ENCODE data around the gene MYCL.

Gene MYCL

GRCh38 chr1:39901714-39902459, at the start of gene MYCL:
TSS of gene MYCL (minus strand) at chr1:39901917. CDS start at chr1:39901434, 483 bp downstream.
- FAIRE-seq: no peak

GRCh38 chr1:39949891-39950290, 48.2 kb upstream of the MYCL start:
- no peak for FAIRE-seq

- FAIRE-seq: no peak
Observed at GRCh38 chr1:39947260-39947659, 45.5 kb upstream of the MYCL start.

- no peak for FAIRE-seq
Observed at GRCh38 chr1:39946216-39946615, 44.5 kb upstream of the MYCL start.

GRCh38 chr1:39944410-39945112, 42.8 kb upstream of the MYCL start:
- no peak for FAIRE-seq

GRCh38 chr1:39943471-39944290, 42.0 kb upstream of the MYCL start:
- FAIRE-seq: no peak

- FAIRE-seq: no peak
Observed at GRCh38 chr1:39940980-39941871, 39.5 kb upstream of the MYCL start.

- no peak for FAIRE-seq
Observed at GRCh38 chr1:39940253-39940652, 38.5 kb upstream of the MYCL start.

GRCh38 chr1:39938856-39939255, 37.1 kb upstream of the MYCL start:
- FAIRE-seq: no peak

GRCh38 chr1:39936724-39937491, 35.2 kb upstream of the MYCL start:
- FAIRE-seq: no peak

- no peak for FAIRE-seq
Observed at GRCh38 chr1:39933956-39934941, 32.5 kb upstream of the MYCL start.

- no peak for FAIRE-seq
Observed at GRCh38 chr1:39928809-39929587, 27.3 kb upstream of the MYCL start.

GRCh38 chr1:39927538-39927937, 25.8 kb upstream of the MYCL start:
- no peak for FAIRE-seq

- FAIRE-seq: no peak
Observed at GRCh38 chr1:39926820-39927219, 25.1 kb upstream of the MYCL start.

- FAIRE-seq: no peak
Observed at GRCh38 chr1:39926343-39926793, 24.7 kb upstream of the MYCL start.

GRCh38 chr1:39925721-39926342, 24.1 kb upstream of the MYCL start:
- FAIRE-seq: no peak

- no peak for FAIRE-seq
Observed at GRCh38 chr1:39922251-39922688, 20.6 kb upstream of the MYCL start.

GRCh38 chr1:39919545-39919944, 17.8 kb upstream of the MYCL start:
- no peak for FAIRE-seq

- FAIRE-seq: no peak
Observed at GRCh38 chr1:39917825-39918224, 16.1 kb upstream of the MYCL start.

Measured in endometrium (tissue), 2 donors.